AG04449 (cell line): ENCODE measurements around the gene IGF1R.

Experiments used
- CTCF ChIA-PET: fragments of 350-600 bp; formaldehyde crosslinking; extraction: SDS; loops from one replicate; lab custom pipeline; 2021; ENCODE audit warnings: antibody characterized with exemption; lab: Yijun Ruan, JAX
- POLR2A ChIA-PET: fragments of 400-600, 350-600 bp; formaldehyde crosslinking; extraction: SDS; loops from one replicate; lab custom pipeline; 2020; ENCODE audit warnings: antibody characterized with exemption, inconsistent platforms; lab: Yijun Ruan, JAX
- DNase-seq: peaks from one replicate; pipeline ENCODE4 v3.0.0-alpha.2; 2010; ENCODE audit warnings: low read depth, low spot score
- H3K4me3 ChIP-seq: 2 replicates; pipeline ENCODE4 v1.5.1; 2011; ENCODE audit warnings: low read depth, mild to moderate bottlenecking, control low read depth, low read length
- TF ChIP-seq, protein P1 (sequence below): IDR thresholded peaks from one replicate; pipeline ENCODE4 v1.5.1; 2011; ENCODE audit warnings: mild to moderate bottlenecking, moderate library complexity, low read length, control low read depth, inconsistent platforms; ENCODE audit not compliant: insufficient read depth; ENCODE audit errors: missing control alignments

IGF1R gene

DNA sequence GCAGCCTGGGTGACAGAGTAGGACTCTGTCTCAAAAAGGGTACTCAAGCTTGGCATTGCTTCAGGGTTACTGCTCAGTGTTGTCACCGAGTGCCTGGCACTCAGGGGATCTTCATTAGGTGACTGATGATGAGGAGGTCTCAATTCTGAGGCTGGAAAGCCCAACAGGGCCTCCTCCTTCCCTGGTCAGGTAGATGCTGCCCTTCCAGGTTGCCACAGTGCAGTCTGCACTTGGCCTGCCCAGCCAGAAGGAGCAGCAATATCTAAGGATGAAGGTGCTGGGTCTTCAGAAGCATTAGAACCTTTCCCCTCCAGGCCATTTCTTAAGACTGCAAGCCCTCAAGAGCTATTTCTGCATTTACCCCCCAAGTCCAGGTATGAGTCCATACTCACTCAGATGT is 317.3 kb downstream of the IGF1R start:
- DNase-seq, result no peak
- ChIA-PET CTCF (interaction anchor here (0.9 to 3.4 kb wide), 2 partner anchors 71 to 447 kb away, joined by 3 to 11 read pairs; no protein-coding TSS in a partner anchor), POLR2A (interaction anchor here (0.6 kb wide), 1 partner anchor 11 kb away, joined by 3 read pairs; no protein-coding TSS in a partner anchor)
- H3K4me3 ChIP-seq, result no peak overlapping the region
- TF ChIP-seq, protein P1, sequence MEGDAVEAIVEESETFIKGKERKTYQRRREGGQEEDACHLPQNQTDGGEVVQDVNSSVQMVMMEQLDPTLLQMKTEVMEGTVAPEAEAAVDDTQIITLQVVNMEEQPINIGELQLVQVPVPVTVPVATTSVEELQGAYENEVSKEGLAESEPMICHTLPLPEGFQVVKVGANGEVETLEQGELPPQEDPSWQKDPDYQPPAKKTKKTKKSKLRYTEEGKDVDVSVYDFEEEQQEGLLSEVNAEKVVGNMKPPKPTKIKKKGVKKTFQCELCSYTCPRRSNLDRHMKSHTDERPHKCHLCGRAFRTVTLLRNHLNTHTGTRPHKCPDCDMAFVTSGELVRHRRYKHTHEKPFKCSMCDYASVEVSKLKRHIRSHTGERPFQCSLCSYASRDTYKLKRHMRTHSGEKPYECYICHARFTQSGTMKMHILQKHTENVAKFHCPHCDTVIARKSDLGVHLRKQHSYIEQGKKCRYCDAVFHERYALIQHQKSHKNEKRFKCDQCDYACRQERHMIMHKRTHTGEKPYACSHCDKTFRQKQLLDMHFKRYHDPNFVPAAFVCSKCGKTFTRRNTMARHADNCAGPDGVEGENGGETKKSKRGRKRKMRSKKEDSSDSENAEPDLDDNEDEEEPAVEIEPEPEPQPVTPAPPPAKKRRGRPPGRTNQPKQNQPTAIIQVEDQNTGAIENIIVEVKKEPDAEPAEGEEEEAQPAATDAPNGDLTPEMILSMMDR, result no peak

DNA sequence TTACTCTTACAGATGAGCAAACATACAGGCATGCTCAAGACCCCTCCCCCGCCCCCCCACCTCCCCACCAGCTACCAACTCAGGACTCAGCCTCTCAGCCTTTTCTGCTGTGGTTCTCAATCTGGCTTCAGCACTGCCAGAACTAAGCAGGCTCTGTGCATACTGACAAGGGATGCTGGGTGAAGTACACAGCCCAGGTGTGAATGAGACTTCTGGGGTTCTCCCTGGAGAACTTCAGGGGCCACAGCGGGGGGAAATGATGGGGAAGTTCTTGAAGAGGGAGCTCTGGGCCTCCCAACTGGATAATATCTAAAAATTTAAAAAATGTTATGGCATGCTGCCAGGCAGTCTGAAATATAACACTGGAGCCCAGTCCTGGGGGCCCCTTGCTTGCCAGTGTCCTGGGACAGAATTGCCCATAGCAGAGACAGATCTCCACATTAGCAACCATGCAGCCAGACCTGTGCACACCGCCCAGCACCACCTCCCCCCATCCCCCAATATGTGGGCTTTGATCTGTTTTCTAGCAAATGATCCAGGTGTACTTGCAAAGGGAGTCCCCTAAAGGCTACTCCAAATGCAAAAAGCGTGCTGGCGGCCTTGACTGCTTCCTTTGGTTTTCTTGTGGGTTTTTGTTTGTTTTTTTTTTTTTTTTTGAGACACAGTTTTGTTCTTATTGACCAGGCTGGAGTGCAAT is 317.9 kb downstream of the IGF1R start:
- POLR2A ChIA-PET, result no interaction called here
- DNase-seq, result no peak
- CTCF ChIA-PET, result interaction anchor here (0.6 to 3.4 kb wide), 2 partner anchors 286 to 447 kb away, joined by 3 to 11 read pairs; no protein-coding TSS in a partner anchor
- no peak overlapping the region for H3K4me3 ChIP-seq
- TF ChIP-seq, protein P1, result no peak

DNA sequence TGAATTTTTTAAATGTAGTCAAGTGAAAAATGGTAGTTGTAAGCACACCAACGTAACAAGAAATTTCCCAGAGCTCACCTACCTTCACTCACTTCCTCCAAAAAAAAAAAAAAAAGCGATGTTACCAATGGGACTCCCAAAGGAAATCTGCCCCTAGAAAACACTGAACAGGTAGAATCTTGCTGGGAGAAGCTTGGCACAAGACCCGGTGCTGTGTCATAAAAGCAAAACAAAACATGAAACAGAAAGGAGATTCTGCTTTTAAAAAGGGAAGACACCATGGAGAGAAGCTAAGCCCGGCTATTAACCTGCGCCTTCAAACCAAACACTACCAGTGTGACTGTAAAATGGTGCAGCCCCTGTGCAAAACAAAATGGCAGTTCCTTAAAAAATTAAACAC is 318.8 kb downstream of the IGF1R start:
- TF ChIP-seq, protein P1, result no peak
- H3K4me3 ChIP-seq, result no peak overlapping the region
- CTCF ChIA-PET, result interaction anchor here (3.4 kb wide), 1 partner anchor 448 kb away, joined by 11 read pairs; no protein-coding TSS in a partner anchor
- POLR2A ChIA-PET, result no interaction called here
- DNase-seq, result no peak

DNA sequence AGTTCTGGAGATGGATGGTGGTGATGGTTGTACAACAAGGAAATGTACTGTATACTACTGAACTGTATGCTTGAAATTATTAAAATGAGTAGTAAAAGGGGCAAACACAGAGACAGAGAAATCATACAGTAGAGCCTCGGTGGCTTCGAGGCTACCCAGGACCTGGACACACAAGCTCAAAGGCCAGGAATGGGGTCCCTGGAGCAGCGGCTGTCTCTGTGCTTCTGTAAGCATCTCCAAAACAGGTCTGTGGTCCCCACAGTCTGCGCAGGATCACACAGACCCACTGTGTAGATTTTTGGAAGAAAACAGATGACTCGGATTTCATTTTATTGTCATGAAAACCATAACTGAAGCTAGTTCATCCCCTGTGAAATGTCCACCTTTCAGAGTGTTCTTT is 319.6 kb downstream of the IGF1R start:
- POLR2A ChIA-PET, result no interaction called here
- CTCF ChIA-PET, result interaction anchor here (3.4 kb wide), 1 partner anchor 449 kb away, joined by 11 read pairs; no protein-coding TSS in a partner anchor
- no peak overlapping the region for H3K4me3 ChIP-seq
- TF ChIP-seq, protein P1, result no peak
- DNase-seq, result no peak

DNA sequence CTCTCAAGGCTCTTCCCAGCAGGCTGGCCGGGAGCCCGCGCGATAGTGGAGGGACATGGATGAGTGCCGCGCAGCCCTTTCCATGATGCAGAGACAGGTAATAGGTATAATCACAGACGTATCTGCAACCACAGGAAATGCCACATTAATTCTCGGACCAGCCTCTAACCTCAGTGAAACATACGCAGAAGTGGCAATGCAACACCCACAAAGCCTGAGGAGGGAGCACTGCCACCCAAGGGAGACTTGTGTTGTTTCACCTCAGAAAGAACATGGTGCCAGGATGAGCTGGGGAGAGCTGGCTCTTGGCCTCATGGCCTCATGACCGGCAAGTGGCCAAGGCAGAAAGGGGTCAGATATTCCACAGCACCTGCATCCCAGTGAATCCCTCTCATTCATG is 320.2 kb downstream of the IGF1R start:
- TF ChIP-seq, protein P1, result no peak
- no peak for DNase-seq
- ChIA-PET CTCF (no interaction called here), POLR2A (no interaction called here)
- H3K4me3 ChIP-seq, result no peak overlapping the region

DNA sequence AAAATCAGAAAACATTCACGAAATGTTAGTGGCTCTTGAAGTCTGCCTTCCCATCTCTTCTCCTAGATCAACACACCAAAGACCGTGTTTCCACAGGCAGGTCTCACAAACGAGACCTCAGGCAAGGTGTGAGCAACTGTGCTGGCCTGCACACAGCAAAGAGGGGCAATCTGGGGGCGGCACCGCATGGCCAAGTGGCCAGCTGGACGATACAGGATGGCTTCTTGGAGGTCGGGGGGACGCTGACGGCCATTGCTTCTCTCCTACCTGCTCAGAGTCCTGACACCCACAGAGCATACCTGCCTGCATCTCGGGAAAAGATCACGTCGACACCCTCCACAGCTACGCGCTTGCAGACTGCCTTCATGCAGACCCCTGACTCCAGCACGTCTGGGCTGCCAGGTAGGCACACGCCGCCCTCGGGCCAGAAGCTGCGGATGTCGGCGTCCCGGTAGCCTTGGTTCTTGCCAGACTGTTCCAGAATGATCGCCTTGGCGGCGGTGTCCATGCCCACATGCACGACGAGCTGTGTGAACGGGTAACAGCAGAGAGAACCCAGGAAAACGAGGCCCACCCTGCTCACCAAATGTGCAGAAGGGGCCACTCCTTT is 320.9 kb downstream of the IGF1R start:
- TF ChIP-seq, protein P1, result no peak
- ChIA-PET POLR2A (no interaction called here), CTCF (no interaction called here)
- no peak overlapping the region for H3K4me3 ChIP-seq
- no peak for DNase-seq
